GM18873 (cell line): Measurements from ENCODE around the gene MIEF1.

Experiments
- ATAC-seq: cut with Tn5 transposase; IDR thresholded peaks from one replicate; pipeline ENCODE4 v1.9.1; 2021; ENCODE audit warnings: mild to moderate bottlenecking, moderate library complexity, moderate number of reproducible peaks; ENCODE audit not compliant: unreplicated experiment, low FRiP score

The MIEF1 gene

GRCh38 chr22:39470451-39471291 is 31.4 kb upstream of the MIEF1 start:
- no peak for ATAC-seq

- no peak for ATAC-seq
These were observed 30.5 kb upstream of the MIEF1 start for GRCh38 chr22:39471381-39472141.

- no peak for ATAC-seq
These were observed 29.2 kb upstream of the MIEF1 start for GRCh38 chr22:39472570-39473556.

- no peak for ATAC-seq
These were observed 28.2 kb upstream of the MIEF1 start for GRCh38 chr22:39473851-39474250.

GRCh38 chr22:39474351-39475111 is 27.6 kb upstream of the MIEF1 start:
- ATAC-seq = no peak

- no peak for ATAC-seq
These were observed 26.8 kb upstream of the MIEF1 start for GRCh38 chr22:39475337-39475736.

- ATAC-seq = no peak
These were observed 26.2 kb upstream of the MIEF1 start for GRCh38 chr22:39475902-39476301.

GRCh38 chr22:39476664-39477063 is 25.4 kb upstream of the MIEF1 start:
- ATAC-seq = no peak

- no peak for ATAC-seq
These were observed 24.5 kb upstream of the MIEF1 start for GRCh38 chr22:39477542-39477941.

- ATAC-seq = no peak
These were observed 23.6 kb upstream of the MIEF1 start for GRCh38 chr22:39478441-39478850.

GRCh38 chr22:39479254-39479653 is 22.8 kb upstream of the MIEF1 start:
- ATAC-seq = no peak

GRCh38 chr22:39480557-39480956 is 21.5 kb upstream of the MIEF1 start:
- no peak for ATAC-seq

GRCh38 chr22:39481054-39481453 is 21.0 kb upstream of the MIEF1 start:
- ATAC-seq = no peak

- no peak for ATAC-seq
These were observed 20.5 kb upstream of the MIEF1 start for GRCh38 chr22:39481595-39481994.

GRCh38 chr22:39482768-39483167 is 19.3 kb upstream of the MIEF1 start:
- ATAC-seq = no peak

- no peak for ATAC-seq
These were observed 14.9 kb upstream of the MIEF1 start for GRCh38 chr22:39486951-39487825.

GRCh38 chr22:39487826-39488520 is 14.1 kb upstream of the MIEF1 start:
- no peak for ATAC-seq

GRCh38 chr22:39488563-39489083 is 13.5 kb upstream of the MIEF1 start:
- no peak for ATAC-seq
